Neural progenitor cell (in vitro differentiated cells): ENCODE data around the gene LRP1B. TPM values are rescaled to one million over a fixed set of nuclear protein-coding genes. Genes with fewer than 3 reads are reported as not detected.

Experiments
- DNase-seq: peaks from one replicate; pipeline ENCODE4 v3.0.0-alpha.2; 2016; ENCODE audit warnings: low spot score
- H2AFZ ChIP-seq: fragments of 200-600 bp; sonication (generic); replicated peaks from 2 replicates; pipeline ENCODE4 v1.6.1; 2016; ENCODE audit warnings: antibody characterized with exemption
- H3F3A ChIP-seq: fragments of 200-600 bp; sonication (generic); 2 replicates; pipeline ENCODE4 v1.6.1; 2016; ENCODE audit warnings: antibody characterized with exemption, low read depth
- H3K27ac ChIP-seq: fragments of 200-600 bp; sonication (generic); 2 replicates; pipeline ENCODE4 v1.5.1; 2016; ENCODE audit warnings: mild to moderate bottlenecking
- H3K27me3 ChIP-seq: fragments of 200-600 bp; sonication (generic); 2 replicates; pipeline ENCODE4 v1.6.1; 2016; ENCODE audit warnings: mild to moderate bottlenecking, moderate library complexity
- H3K36me3 ChIP-seq: fragments of 200-600 bp; sonication (generic); 2 replicates; pipeline ENCODE4 v1.5.1; 2016
- H3K4me1 ChIP-seq: fragments of 200-600 bp; sonication (generic); 2 replicates; pipeline ENCODE4 v1.6.1; 2016; ENCODE audit warnings: mixed run types
- H3K4me2 ChIP-seq: fragments of 200-600 bp; sonication (generic); 2 replicates; pipeline ENCODE4 v1.6.1; 2016
- H3K4me3 ChIP-seq: fragments of 200-600 bp; sonication (generic); 2 replicates; pipeline ENCODE4 v1.5.1; 2016
- H3K79me2 ChIP-seq: fragments of 200-600 bp; sonication (generic); 2 replicates; pipeline ENCODE4 v1.6.1; 2016; ENCODE audit warnings: low read depth
- H3K9ac ChIP-seq: fragments of 200-600 bp; sonication (generic); 2 replicates; pipeline ENCODE4 v1.6.1; 2016
- H3K9me3 ChIP-seq: fragments of 200-600 bp; sonication (generic); 2 replicates; pipeline ENCODE4 v1.5.1; 2016; ENCODE audit warnings: low read depth
- H4K20me1 ChIP-seq: fragments of 200-600 bp; sonication (generic); 2 replicates; pipeline ENCODE4 v1.6.1; 2016; ENCODE audit warnings: low read depth
- H3K27ac Mint-ChIP-seq: 3 replicates; pipeline ENCODE4 v1.8.0; 2021; ENCODE audit warnings: mixed read lengths
- H3K27me3 Mint-ChIP-seq: 2 replicates; pipeline ENCODE4 v1.8.0; 2022; ENCODE audit warnings: low read depth, mild to moderate bottlenecking, inconsistent platforms, moderate library complexity, mixed read lengths; ENCODE audit not compliant: insufficient read depth
- H3K36me3 Mint-ChIP-seq: 3 replicates; pipeline ENCODE4 v1.8.0; 2021; ENCODE audit warnings: mixed read lengths
- H3K4me1 Mint-ChIP-seq: 3 replicates; pipeline ENCODE4 v1.8.0; 2021; ENCODE audit warnings: mixed read lengths
- H3K4me3 Mint-ChIP-seq: 3 replicates; pipeline ENCODE4 v1.8.0; 2021; ENCODE audit warnings: mild to moderate bottlenecking, moderate library complexity, mixed read lengths
- H3K9me3 Mint-ChIP-seq: 3 replicates; pipeline ENCODE4 v1.8.0; 2020; ENCODE audit warnings: mixed read lengths
- EZH2 ChIP-seq: fragments of 200-600 bp; sonication (generic); IDR thresholded peaks from 2 replicates; pipeline ENCODE4 v1.6.1; 2017; ENCODE audit warnings: antibody characterized with exemption, mild to moderate bottlenecking, moderate library complexity
- EZH2phosphoT487 ChIP-seq: fragments of 200-600 bp; sonication (generic); IDR thresholded peaks from 2 replicates; pipeline ENCODE4 v1.6.1; 2017; ENCODE audit warnings: antibody characterized with exemption
- total RNA-seq: library from RNA; depleted of rRNA; stranded (reverse); fragments of >200 nt; gene quantifications from 2 replicates; pipeline ENCODE4 v1.2.3, GENCODE V29; 2015; ENCODE audit warnings: low replicate concordance
- TF ChIP-seq, protein P1 (sequence below): fragments of 200-600 bp; sonication (generic); IDR thresholded peaks from 2 replicates; pipeline ENCODE4 v1.5.1; 2017; ENCODE audit warnings: antibody characterized with exemption, mild to moderate bottlenecking

LRP1B gene
- total RNA-seq, 1 donor from 2014 or later = not detected

DNA sequence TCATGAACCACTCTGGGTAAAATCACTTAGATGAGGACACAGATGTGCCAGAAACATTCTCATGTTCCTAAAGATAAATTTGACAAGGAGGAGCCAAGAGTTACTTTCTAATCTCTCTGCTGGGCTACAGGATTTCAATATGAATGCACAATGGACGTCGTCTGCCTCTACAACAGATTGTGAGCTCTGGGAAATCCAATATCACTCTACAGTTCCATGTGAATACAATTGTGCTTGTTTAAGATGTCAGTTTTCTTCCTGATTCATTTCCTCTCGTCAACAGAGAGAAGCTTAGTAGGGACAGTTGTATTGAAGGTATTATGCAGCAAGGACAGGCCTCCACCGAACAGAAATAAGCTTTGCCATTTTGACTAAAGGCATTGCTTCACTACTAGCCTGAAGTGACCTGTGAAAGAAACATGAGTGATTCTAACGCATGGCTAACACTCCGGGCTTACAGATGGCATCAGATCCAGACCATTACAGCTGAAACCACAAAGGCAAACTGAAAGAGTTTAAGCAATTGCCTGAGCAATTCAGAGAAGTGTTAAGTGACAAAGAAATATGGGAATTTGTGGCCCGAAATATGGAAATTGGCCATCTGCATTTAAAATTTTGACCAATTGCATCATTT lies 1591.5 kb downstream of the LRP1B start:
- Histone ChIP-seq H3K27ac (no peak overlapping the region), H3K36me3 (no peaks in the 10 kb centered on the region), H3K79me2 (no peaks in the 10 kb centered on the region), H3K27me3 (no peaks in the 10 kb centered on the region), H3K4me1 (no peaks in the 10 kb centered on the region), H4K20me1 (no peaks in the 10 kb centered on the region), H3K9ac (no peak overlapping the region), H3K9me3 (no peaks in the 10 kb centered on the region), H3F3A (no peaks in the 10 kb centered on the region), H3K4me3 (no peak overlapping the region), H3K4me2 (no peak overlapping the region), H2AFZ (peak overlapping the region; percentile 45)
- Mint-ChIP-seq H3K36me3 (no peaks in the 10 kb centered on the region), H3K27me3 (no peaks in the 10 kb centered on the region), H3K4me1 (peaks cover 3% of the 10 kb centered on the region), H3K9me3 (no peaks in the 10 kb centered on the region), H3K4me3 (no peak overlapping the region), H3K27ac (peak overlapping the region; percentile 27)
- no peak for DNase-seq
- TF ChIP-seq EZH2 = no peak
- TF ChIP-seq EZH2phosphoT487 = no peak
- TF ChIP-seq, protein P1, sequence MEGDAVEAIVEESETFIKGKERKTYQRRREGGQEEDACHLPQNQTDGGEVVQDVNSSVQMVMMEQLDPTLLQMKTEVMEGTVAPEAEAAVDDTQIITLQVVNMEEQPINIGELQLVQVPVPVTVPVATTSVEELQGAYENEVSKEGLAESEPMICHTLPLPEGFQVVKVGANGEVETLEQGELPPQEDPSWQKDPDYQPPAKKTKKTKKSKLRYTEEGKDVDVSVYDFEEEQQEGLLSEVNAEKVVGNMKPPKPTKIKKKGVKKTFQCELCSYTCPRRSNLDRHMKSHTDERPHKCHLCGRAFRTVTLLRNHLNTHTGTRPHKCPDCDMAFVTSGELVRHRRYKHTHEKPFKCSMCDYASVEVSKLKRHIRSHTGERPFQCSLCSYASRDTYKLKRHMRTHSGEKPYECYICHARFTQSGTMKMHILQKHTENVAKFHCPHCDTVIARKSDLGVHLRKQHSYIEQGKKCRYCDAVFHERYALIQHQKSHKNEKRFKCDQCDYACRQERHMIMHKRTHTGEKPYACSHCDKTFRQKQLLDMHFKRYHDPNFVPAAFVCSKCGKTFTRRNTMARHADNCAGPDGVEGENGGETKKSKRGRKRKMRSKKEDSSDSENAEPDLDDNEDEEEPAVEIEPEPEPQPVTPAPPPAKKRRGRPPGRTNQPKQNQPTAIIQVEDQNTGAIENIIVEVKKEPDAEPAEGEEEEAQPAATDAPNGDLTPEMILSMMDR = no peak

GRCh38 chr2:140529706-140530105 lies 1601.1 kb downstream of the LRP1B start:
- H3K4me3 Mint-ChIP-seq = no peak overlapping the region
- Histone ChIP-seq H3K4me3 (no peak overlapping the region), H3K9ac (no peak overlapping the region), H3K4me1 (no peaks in the 10 kb centered on the region), H3K9me3 (no peaks in the 10 kb centered on the region), H3K36me3 (no peaks in the 10 kb centered on the region), H3F3A (no peaks in the 10 kb centered on the region), H2AFZ (no peak overlapping the region), H3K27me3 (no peaks in the 10 kb centered on the region), H4K20me1 (no peaks in the 10 kb centered on the region), H3K27ac (no peak overlapping the region), H3K4me2 (no peak overlapping the region), H3K79me2 (no peaks in the 10 kb centered on the region)
- no peaks in the 10 kb centered on the region for H3K36me3 Mint-ChIP-seq
- H3K27ac Mint-ChIP-seq = no peak overlapping the region
- peaks cover 7% of the 10 kb centered on the region for H3K4me1 Mint-ChIP-seq
- H3K27me3 Mint-ChIP-seq = no peaks in the 10 kb centered on the region
- TF ChIP-seq, protein P1 = no peak
- DNase-seq = no peak
- no peaks in the 10 kb centered on the region for H3K9me3 Mint-ChIP-seq

DNA sequence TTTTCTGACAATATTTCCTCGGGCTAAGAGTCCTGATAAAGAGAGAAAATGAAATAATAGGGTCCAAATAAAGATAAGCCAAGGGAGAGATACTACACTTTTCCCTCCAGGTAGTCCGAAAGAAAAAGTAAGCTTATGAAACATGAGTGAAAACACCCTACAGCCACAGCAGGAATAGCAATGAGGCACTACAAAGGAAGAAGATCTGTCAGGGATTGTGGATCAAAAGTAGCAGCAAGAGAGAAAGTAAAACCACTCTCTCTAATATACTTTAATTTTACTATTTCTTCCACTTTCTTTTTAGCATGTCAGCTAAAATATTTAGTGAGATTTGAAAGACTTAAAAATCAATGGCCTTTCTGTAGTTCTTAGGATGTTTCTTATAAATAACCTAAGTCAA lies 1601.8 kb downstream of the LRP1B start:
- peaks cover 7% of the 10 kb centered on the region for H3K4me1 Mint-ChIP-seq
- Histone ChIP-seq H3K9ac (no peak overlapping the region), H3F3A (no peaks in the 10 kb centered on the region), H3K36me3 (no peaks in the 10 kb centered on the region), H2AFZ (no peak overlapping the region), H3K27me3 (no peaks in the 10 kb centered on the region), H3K4me3 (no peak overlapping the region), H4K20me1 (no peaks in the 10 kb centered on the region), H3K4me2 (no peak overlapping the region), H3K4me1 (no peaks in the 10 kb centered on the region), H3K79me2 (no peaks in the 10 kb centered on the region), H3K9me3 (no peaks in the 10 kb centered on the region), H3K27ac (no peak overlapping the region)
- H3K27me3 Mint-ChIP-seq = no peaks in the 10 kb centered on the region
- H3K4me3 Mint-ChIP-seq = no peak overlapping the region
- H3K36me3 Mint-ChIP-seq = no peaks in the 10 kb centered on the region
- H3K9me3 Mint-ChIP-seq = no peaks in the 10 kb centered on the region
- TF ChIP-seq EZH2phosphoT487 (no peak), EZH2 (no peak)
- TF ChIP-seq, protein P1 = no peak
- DNase-seq = no peak
- no peak overlapping the region for H3K27ac Mint-ChIP-seq
